Epithelial cell of prostate (primary cell): ENCODE data around the gene GLRX3.

Experiments used
- DNase-seq: peaks from one replicate; pipeline ENCODE4 v3.0.0-alpha.2; 2011; ENCODE audit warnings: low read depth, low spot score
- H3K27ac ChIP-seq: fragments of 450-650 bp; 2 replicates; pipeline ENCODE4 v1.5.1; 2017; ENCODE audit warnings: mild to moderate bottlenecking

GLRX3 gene

DNA sequence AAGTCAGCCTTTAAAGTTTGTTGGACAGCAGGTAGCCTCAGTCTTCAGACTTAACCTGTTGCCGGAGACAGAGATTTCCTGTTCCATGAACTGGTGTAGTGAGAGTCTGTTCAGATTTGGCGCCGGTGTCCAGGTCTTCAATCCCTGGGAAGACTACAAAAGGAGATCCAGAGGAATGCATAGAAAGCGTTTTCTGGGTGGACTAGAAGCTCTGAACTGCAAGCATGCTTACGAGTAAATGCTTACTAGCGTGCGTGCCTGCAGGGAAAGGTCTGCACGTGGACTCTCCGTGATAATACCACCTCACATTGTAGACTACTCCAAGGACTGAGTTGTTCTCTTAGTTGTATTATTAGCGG, 878 bp downstream of the GLRX3 start:
- peak overlapping the region; percentile 93 for H3K27ac ChIP-seq
- no peak for DNase-seq

DNA sequence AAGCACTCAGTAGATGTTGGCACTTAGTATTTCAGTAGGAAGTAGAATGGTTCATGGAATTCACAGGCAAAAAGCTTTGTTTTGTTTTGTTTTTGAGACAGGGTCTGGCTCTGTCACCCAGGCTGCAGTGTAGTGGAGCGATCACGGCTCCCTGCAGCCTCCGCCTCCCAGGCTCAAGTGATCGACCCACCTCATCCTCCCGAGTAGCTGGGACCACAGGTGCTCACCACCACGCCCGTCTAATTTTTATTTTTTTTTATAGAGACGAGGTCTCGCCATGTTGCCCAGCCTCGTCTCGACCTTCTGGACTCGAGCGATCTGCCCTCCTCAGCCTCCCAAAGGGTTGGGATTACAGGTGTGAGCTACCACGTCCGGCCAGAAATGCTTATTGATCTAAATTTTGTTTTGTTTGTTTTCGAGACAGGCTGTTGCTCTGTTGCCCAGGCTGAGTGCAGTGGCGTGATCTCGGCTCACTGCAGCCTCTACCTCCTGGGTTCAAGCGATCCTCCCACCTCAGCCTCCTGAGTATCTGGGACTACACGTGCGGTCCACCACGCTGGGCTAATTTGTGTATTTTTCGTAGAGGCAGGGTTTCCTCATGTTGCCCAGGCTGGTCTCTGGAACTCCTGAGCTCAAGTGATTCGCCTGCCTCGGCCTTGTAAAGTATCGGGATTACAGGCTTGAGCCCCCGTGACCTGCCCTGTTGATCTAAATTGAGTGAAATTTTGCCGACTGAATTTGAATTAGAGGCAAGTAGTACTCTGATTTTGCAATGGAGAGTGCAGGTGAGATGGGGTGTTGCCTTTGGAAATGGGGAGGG, 1.7 kb downstream of the GLRX3 start:
- DNase-seq, result no peak
- peak overlapping the region; percentile 93 for H3K27ac ChIP-seq

DNA sequence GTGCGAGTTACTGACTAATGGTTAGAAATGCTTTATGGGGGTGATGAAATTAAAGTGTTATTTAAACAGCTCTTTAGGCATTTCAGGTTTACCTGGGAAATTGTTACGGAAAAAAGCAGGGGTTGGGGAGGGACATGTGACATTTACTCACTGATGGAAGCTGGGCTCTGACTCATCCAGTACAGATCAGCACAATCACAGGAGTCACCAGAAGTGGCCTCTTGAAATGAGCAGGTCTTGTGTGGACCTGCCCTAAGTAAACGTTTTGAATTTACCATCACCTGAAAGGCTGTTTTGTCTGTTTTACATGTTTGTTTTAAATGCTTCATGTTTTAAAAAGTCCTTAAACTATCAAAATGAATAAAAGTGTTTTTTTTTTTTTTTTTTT, 2.3 kb downstream of the GLRX3 start:
- peak overlapping the region; percentile 93 for H3K27ac ChIP-seq
- peak; percentile 98 for DNase-seq

DNA sequence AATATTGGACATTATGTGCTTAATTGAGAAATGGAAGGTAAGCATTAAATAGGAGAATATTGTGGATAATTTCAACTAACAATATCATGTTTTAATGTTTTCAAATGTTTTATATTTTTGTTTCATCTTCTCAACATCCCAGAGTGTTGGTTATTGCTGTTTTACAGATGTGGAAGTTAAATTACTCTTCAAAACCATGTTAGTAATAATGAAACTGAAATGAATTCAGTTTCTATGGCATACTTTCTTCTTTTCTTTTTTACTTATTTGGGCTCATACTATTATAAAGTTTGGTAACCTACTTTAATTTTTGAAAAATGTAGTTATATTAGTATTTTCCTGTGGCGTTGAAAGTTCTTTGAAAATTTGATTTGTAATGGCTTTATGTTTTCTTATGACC, 4.2 kb downstream of the GLRX3 start:
- no peak overlapping the region for H3K27ac ChIP-seq
- DNase-seq, result no peak

DNA sequence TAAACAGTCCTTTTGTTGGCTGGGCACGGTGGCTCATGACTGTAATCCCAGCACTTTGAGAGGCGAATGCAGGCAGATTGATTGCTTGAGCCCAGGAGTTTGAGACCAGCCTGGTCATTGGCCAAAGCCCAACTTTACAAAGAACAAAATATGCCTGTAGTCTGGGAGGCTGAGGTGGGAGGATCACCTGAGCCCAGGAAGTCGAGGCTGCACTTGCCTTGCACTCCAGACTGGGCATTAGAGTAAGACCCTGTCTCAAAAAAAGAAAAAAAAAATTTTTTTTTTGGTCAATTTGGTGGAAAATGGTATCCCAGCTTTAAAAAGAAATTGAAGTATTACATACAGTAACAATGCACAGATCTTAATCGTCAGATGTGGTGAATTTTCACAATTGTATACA, 4.8 kb downstream of the GLRX3 start:
- peak overlapping the region; percentile 11 for H3K27ac ChIP-seq
- DNase-seq, result no peak

DNA sequence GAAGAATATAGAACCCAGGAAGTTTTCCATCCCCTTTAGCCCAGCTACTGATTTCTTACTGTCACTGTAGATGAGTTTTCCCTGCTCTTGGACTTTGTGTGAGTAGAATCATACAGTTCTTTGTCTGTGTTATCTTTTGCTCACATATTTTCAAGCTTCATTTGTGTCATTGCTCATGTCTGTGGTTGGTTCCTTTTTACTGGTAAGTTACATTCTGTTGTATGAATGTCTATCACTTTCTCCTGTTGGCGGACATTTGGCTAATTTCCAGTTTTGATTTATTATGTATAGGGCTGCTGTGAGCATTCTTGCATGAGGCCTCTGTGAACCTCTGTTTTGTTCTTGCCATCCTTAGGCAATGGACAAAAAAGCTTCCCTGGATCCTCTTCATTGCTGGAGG, 5.3 kb downstream of the GLRX3 start:
- H3K27ac ChIP-seq, result peak overlapping the region; percentile 11
- no peak for DNase-seq

DNA sequence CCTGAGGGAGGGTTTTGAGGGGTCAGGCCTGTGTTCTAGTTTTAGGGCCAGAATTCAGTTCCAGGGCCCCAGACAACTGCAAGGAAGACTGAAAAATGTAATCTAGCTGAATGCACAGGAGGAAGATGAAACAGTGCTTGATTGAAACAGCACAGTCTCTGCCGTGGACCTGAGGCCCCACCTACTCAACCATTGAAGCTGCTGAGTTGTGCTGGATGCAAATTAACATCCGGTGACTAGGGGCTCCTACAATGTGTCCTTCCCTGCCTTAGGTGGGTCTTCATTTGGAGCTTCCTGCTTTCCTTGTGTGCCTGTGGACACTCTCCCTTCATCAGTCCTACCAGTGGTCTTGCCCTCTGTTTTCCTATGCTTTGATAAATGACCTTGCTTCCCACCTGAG, 5.7 kb downstream of the GLRX3 start:
- H3K27ac ChIP-seq, result peak overlapping the region; percentile 11
- no peak for DNase-seq

DNA sequence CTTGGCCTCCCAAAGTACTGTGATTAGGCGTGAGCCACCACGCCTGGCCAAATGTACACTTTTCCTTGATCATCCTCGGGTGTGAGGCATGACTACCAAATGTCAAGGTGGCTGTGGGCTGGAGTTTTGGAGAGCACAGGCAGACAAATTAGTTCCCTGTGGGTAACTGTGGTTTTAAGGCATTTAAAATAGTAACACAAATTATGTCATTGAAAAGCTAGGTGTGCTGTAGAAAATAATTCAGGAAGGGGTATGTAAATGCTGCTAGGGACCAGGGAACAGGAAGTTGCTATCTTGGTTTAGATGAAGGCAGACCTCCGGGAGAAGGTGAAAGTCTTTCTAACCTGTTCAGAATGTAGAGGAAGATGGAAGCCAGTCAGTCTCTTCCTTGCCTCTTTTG, 9.9 kb downstream of the GLRX3 start:
- no peak overlapping the region for H3K27ac ChIP-seq
- DNase-seq, result no peak

DNA sequence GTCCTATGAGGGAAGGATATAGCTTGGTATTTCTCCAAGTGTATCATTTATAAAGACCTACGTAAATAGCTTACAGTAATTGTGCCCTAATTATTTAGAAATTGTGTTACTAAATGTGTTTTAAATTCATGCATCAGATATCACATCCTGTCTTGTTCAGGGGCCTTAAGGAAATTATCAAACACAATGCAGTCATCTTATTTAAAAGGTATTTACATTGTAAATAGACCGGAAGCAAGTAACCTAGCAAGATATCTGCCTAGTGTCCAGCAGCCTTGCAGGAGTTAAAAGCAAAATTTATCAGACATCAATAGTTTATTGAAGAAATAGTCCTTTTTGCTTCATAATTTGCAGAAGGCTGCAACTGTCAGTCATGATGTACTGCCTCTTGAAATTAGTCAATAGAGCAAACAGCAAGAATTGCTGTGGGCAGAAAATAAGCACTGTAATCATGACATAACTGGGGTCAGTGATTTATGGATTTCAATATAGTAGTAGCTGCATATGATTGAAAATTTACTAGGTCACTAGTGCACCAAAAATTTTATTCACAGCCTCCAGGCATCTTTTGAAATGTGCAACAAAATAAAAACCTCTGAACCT, 23.1 kb downstream of the GLRX3 start:
- H3K27ac ChIP-seq, result no peak overlapping the region
- no peak for DNase-seq

DNA sequence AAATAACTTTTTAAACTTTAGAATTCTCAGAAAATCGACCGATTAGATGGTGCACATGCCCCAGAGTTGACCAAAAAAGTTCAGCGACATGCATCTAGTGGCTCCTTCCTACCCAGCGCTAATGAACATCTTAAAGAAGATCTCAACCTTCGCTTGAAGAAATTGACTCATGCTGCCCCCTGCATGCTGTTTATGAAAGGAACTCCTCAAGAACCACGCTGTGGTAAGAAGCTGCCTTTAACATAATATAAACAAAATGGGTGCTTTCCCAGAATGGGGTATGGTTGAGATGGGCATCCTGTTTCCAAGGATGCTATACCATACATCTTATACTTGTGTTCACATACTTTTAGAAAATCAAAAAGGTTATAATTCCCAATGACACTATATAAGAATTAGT, 24.6 kb downstream of the GLRX3 start:
- H3K27ac ChIP-seq, result no peak overlapping the region
- no peak for DNase-seq

DNA sequence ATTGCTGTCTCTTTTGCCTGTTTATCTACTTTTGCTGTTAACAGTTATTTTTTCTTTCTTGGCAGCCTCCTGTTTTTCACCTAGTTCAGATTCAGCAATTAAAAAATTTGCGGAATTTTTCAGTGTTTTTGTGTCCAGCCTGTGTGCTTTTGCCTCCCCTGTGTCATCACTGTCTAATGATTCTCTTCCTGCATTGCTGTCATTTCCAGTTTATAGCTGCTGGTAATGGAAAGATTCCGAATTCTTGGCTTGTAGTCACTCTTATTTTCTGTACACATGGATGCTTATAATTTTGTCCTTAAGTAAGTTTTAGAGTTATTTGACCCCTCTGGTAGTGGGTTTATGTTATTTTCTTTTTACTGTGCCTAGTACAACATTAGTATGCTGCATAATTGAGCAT, 25.1 kb downstream of the GLRX3 start:
- DNase-seq, result no peak
- no peak overlapping the region for H3K27ac ChIP-seq

DNA sequence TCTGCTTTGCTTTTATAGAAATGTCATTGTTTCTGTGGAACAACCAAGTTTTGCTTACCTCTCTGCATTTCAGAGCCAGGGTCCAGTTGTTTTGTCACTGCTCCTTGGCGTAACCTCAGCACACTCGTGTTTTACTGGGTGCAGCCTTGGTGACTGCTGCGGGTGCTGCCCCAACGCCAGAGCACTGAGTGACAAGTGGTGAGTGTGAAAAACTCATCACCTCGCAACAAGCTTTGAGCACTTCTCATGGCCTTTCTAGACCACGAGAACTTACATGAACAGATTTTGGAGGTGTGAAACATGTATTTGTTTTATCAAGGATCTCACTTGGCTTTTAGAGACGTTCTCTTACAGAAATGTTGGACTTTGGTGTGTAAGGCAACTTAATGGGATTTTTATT, 31.0 kb downstream of the GLRX3 start:
- no peak for DNase-seq
- H3K27ac ChIP-seq, result no peak overlapping the region

DNA sequence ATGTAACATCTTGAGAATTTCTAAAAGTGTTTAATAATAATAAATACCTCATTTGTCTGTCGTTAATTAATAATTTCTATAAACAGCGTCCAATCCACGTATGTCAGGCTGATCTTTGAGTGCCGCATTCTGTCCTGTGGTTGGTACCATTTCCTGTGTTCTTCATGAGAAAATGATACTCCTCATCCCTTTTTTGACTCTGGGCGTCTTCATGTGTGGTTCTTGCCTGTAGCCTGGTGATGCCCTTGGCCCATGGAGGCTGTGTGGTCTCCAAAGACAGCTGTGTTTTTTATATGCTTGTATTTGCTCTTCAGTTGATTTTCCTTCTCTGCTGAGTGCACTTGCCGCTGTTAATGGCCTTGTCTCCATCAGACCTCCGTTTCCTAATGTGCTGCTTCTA, 31.5 kb downstream of the GLRX3 start:
- no peak overlapping the region for H3K27ac ChIP-seq
- DNase-seq, result no peak

DNA sequence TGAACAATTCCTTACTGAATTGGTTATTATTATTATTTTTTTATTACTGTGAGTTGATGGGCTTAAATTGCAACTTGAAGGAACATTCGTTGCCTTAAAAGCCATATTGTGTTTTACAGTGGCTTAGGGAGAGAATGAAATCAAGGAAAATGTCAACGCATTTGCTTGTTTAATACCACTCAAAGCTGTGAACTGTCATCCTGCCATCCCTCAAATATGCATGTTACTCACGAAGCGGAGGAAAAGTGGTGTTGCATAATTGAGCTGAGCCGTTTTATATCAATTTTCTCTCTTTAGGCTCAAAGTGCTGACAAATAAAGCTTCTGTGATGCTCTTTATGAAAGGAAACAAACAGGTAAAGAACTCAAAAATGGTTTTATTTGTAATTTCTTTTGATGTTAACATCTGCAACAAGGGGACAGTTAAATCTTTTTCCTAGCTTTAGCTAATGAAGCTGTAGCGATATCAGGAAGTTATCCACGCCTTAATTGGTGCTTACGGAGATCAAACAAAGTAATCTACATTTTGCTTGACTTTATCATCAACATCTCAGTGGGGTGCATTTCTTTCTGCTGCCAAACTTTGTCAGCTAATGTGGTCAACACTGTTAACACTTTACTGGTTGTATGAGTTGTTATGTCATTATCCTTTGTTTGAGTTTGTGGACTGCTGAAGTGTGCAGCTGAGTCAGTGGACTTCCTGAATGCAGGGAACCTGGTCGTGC, 33.1 kb downstream of the GLRX3 start:
- no peak overlapping the region for H3K27ac ChIP-seq
- no peak for DNase-seq

DNA sequence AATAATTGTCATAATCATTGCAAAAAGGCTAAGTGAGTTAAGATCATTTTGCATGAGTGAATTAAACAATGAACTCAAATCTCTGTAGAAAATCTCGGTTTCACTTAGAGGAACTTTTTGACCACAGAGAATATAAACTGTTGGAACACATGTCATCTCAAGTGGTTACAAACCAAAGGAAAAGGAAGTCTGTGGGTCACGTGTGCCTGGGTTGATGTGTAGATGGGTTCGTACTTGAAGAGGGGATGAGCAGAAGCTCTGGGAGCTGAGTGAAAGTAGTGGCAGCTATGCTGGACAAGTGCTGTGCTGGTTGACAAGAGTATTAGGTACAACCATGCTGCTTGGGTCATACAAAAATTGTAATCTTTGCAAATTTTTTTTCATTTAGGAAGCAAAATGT, 35.0 kb downstream of the GLRX3 start:
- DNase-seq, result no peak

DNA sequence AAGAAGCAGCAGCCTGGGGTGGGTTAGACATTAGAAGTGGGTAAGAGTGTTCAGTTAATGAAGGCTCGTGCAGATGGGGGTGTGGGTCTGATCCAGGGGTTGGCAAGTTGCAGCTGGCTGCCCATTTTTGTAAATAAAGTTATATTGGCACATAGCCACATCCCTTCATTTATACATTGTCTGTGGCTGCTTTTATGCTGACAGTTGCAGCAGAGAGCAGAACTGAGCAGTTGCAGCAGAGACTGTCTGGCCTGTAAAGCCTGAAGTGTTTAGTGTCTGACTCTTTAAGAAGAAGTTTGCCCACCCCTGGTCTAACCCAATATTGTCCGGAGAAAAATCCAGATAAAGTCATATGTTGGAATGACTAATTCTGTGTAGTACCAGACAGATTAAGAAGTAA, 38.1 kb downstream of the GLRX3 start:
- no peak overlapping the region for H3K27ac ChIP-seq
- no peak for DNase-seq

More for the DNA sequence above, 35.0 kb downstream of the GLRX3 start:
- no peak overlapping the region for H3K27ac ChIP-seq

DNA sequence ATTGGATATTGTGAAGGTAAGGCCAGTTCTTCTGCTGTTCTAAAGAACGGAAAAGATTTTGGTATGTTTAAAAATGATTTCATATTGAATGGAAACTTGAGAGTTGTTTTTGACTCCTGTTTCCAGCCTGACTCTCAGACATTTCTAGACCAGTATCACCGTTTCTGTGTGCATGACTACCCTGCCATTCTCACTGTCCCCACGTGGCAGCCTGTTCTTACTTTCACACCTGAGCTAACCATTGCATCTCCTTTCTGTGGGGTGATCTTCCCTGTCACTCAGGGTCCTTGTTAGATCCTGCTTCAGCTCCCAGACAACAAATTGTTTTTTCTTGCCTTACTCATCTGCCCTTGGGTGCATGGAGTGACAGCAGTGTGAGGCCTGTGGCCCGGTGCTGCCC, 38.9 kb downstream of the GLRX3 start:
- no peak overlapping the region for H3K27ac ChIP-seq
- no peak for DNase-seq

DNA sequence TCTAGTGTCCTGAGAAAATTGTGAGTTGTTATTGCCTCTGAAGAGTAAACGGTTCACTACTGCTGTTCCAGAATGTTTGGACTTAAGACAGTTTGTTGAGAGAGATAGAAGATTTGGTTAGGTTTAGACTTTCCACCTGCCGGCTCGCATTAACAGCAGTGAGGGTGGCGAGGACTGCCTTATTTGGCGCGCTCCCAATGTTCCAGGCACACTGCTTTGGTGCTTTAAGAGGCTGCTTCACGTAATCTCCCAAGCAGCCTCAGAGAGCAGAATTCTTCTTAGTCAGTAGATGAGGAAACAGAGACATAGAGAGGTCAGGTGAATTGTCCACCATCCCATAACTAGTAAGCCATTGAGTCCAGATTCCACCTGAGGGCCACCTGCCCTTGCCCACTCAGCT, 41.1 kb downstream of the GLRX3 start:
- DNase-seq, result no peak
- no peak overlapping the region for H3K27ac ChIP-seq

DNA sequence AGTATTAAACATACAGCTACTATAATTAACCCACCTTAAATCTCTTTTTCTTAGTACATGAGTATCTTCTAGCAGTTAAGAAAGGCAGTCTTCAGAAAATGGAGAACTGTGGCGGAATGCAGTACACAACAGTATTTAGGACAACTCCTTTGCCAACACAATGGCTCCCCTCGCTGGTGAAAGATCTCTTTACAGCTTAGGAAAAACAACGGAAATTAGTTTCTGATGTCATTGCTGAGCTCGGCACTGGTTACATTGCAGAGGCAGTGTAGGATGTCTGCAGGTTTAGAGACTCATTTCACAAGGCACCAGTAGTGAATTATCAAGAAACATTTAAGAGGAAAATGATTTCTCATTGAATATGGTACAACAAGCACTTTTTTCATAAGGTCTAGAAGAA, 43.4 kb downstream of the GLRX3 start:
- peak; percentile 8 for DNase-seq

DNA sequence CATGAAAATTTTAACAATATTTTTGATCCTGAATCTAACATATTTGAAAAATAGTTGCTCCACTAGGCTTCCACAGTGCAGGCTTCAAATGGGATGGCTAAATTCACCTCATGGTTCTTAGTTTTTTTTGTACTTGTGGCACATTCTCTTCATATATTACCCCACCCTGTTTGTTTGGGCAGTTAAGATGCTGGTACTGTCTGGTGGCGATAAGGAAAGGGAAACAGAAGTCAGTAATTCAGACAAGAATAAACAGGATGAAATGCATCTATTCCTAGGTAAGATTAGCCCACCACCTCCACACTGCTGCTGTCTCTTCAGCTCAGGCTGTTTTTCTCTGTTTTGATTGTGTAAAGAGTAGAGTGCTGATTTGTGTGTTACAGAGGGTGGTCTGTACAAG, 44.2 kb downstream of the GLRX3 start:
- no peak overlapping the region for H3K27ac ChIP-seq

More for the DNA sequence above, 43.4 kb downstream of the GLRX3 start:
- H3K27ac ChIP-seq, result no peak overlapping the region

DNA sequence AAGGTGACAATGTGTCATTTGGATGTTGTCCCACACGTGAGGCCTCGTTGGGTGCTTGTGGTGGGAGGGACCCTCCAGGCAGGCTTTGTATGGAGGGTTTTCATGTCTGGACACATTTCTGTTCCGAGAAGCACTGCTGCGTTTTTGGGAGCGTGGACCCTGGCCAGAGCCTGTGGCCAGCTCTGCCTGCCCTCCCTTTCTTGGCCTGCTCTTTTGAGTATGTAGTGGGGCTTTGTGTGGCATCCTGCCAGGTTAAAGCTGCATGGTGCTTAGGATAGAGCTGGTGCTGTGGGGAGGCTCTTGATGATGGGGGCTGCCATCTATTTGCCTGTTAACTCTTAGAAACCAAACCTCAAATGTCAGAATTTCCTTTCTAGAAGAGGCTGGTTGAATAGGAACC, 45.7 kb downstream of the GLRX3 start:
- H3K27ac ChIP-seq, result no peak overlapping the region
- no peak for DNase-seq

More for the DNA sequence above, 44.2 kb downstream of the GLRX3 start:
- DNase-seq, result no peak
